Stomach (tissue), 4 donors: ENCODE measurements around the gene TRIM24.

Experiments
- POLR2AphosphoS5 ChIP-seq, 3 donors: sonication (generic); formaldehyde crosslinking; IDR thresholded peaks; one replicate each; pipeline ENCODE4 v1.6.1; 2016; ENCODE audit warnings: antibody characterized with exemption in 3 of 3
- TF ChIP-seq, protein P1 (sequence below), 7 experiments: fragments of 450-650 bp in 4 of 7; fragments of 200-600 bp in 3 of 7; sonication (generic) in 3 of 7; IDR thresholded peaks; one replicate each; pipeline ENCODE4 v1.5.1; 2016 to 2019; ENCODE audit warnings: antibody characterized with exemption in 7 of 7, control low read depth in 2 of 7, mild to moderate bottlenecking in 1 of 7

DNA sequence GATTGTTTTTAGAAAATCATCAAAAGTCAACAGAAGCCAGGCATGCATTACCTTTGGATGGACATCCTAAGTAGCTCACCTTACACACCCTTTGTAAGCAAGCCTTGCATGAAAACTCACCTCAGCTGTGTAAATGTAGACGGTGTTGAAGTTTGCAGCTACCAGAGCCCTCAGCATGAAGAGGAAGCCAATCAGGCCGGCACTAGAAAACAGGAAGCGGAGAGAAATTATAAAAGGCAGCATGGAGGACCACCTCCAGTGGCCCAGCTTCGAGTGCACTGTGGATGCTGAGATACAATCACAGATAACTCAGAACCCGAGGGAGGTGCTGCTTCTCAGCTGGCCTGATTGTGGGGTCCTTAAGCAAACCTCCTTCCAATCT lies 165.8 kb downstream of the TRIM24 start:
- TF ChIP-seq, protein P1, sequence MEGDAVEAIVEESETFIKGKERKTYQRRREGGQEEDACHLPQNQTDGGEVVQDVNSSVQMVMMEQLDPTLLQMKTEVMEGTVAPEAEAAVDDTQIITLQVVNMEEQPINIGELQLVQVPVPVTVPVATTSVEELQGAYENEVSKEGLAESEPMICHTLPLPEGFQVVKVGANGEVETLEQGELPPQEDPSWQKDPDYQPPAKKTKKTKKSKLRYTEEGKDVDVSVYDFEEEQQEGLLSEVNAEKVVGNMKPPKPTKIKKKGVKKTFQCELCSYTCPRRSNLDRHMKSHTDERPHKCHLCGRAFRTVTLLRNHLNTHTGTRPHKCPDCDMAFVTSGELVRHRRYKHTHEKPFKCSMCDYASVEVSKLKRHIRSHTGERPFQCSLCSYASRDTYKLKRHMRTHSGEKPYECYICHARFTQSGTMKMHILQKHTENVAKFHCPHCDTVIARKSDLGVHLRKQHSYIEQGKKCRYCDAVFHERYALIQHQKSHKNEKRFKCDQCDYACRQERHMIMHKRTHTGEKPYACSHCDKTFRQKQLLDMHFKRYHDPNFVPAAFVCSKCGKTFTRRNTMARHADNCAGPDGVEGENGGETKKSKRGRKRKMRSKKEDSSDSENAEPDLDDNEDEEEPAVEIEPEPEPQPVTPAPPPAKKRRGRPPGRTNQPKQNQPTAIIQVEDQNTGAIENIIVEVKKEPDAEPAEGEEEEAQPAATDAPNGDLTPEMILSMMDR (IDR thresholded peaks at IDR 0.05), result no peak
- no peak for TF ChIP-seq POLR2AphosphoS5 (IDR thresholded peaks at IDR 0.05)
